GM20000 (cell line): Measurements from ENCODE around the gene FLT3.

ENCODE experiments used
- DNase-seq: peaks from one replicate; pipeline ENCODE4 v3.0.0; 2012; ENCODE audit warnings: low spot score
- CTCF ChIP-seq: IDR thresholded peaks from 2 replicates; pipeline ENCODE4 v1.5.1; 2012; ENCODE audit warnings: mild to moderate bottlenecking, control low read depth; ENCODE audit errors: extremely low read depth, missing control alignments

FLT3 gene

GRCh38 chr13:28058866-28059613, 41.3 kb downstream of the FLT3 start:
- peak; percentile 34 for DNase-seq
- peak; percentile 28 for TF ChIP-seq CTCF

GRCh38 chr13:28056970-28057712, 43.2 kb downstream of the FLT3 start:
- TF ChIP-seq CTCF: no peak
- DNase-seq: peak; percentile 33

- TF ChIP-seq CTCF: no peak
- DNase-seq: no peak
Observed at GRCh38 chr13:28056426-28056825, 44.0 kb downstream of the FLT3 start.

- TF ChIP-seq CTCF: no peak
- DNase-seq: no peak
Observed at GRCh38 chr13:28055357-28055756, 45.0 kb downstream of the FLT3 start.

- DNase-seq: no peak
- no peak for TF ChIP-seq CTCF
Observed at GRCh38 chr13:28052945-28053344, 47.4 kb downstream of the FLT3 start.

- TF ChIP-seq CTCF: no peak
- DNase-seq: no peak
Observed at GRCh38 chr13:28049880-28050875, 50.2 kb downstream of the FLT3 start.

- no peak for DNase-seq
- no peak for TF ChIP-seq CTCF
Observed at GRCh38 chr13:28049215-28049614, 51.2 kb downstream of the FLT3 start.
